Tibial artery (tissue), 4 donors: ENCODE results near the gene MCEMP1.

ENCODE experiments used
- DNase-seq, 2 donors: peaks; one replicate each; pipeline ENCODE4 v3.0.0-alpha.2; 2019
- H3K27ac ChIP-seq, 2 donors: fragments of 200-600 bp; sonication (generic) in 1 of 2; 1 replicate in 1 of 2; 2 replicates in 1 of 2; pipeline ENCODE4 v1.5.1; 2018 to 2019; ENCODE audit warnings: mild to moderate bottlenecking in 1 of 2
- H3K27me3 ChIP-seq, 2 donors: fragments of 200-600 bp; sonication (generic) in 1 of 2; one replicate each; pipeline versions ENCODE4 v1.5.1 to v1.6.0; 2016 to 2019
- H3K36me3 ChIP-seq, 3 donors: fragments of 200-600 bp; sonication (generic) in 2 of 3; one replicate each; pipeline ENCODE4 v1.5.1; 2016 to 2019; ENCODE audit warnings: mild to moderate bottlenecking in 2 of 3
- H3K4me1 ChIP-seq, 4 donors: fragments of 200-600 bp; sonication (generic) in 2 of 4; 1 replicate in 3 of 4; 2 replicates in 1 of 4; pipeline ENCODE4 v1.5.1; 2016 to 2019
- H3K4me3 ChIP-seq, 2 donors: fragments of 200-600 bp; sonication (generic) in 1 of 2; 1 replicate in 1 of 2; 2 replicates in 1 of 2; pipeline ENCODE4 v1.5.1; 2018 to 2019; ENCODE audit warnings: mild to moderate bottlenecking in 2 of 2
- H3K9me3 ChIP-seq, 3 donors: fragments of 200-600 bp; sonication (generic) in 1 of 3; one replicate each; pipeline ENCODE4 v1.5.1; 2016 to 2019
- CTCF ChIP-seq, 2 experiments: fragments of 200-600 bp in 1 of 2; fragments of 450-650 bp in 1 of 2; IDR thresholded peaks; one replicate each; pipeline ENCODE4 v1.5.1; 2017 to 2019; ENCODE audit warnings: antibody characterized with exemption in 2 of 2, mild to moderate bottlenecking in 1 of 2, moderate library complexity in 1 of 2
- intact Hi-C: fragments of 100-400 bp; cut with DNase I; formaldehyde crosslinking; loops from one replicate; pipeline ENCODE4 v1.15.0; 2023; ENCODE audit warnings: low total_unique reads

The MCEMP1 gene

GRCh38 chr19:7705387-7706187, 28.7 kb downstream of the MCEMP1 start:
- H3K27me3 ChIP-seq, result peaks cover 0 to 53% of the 10 kb centered on the region in 2 donors
- H3K4me3 ChIP-seq, result no peak overlapping the region
- no peak for TF ChIP-seq CTCF (IDR thresholded peaks at IDR 0.05)
- DNase-seq, result peak; percentile 45 to 69
- no peaks in the 10 kb centered on the region for H3K36me3 ChIP-seq
- H3K9me3 ChIP-seq, result no peaks in the 10 kb centered on the region
- H3K4me1 ChIP-seq, result no peaks in the 10 kb centered on the region
- intact Hi-C loops, result no loop called here
- no peak overlapping the region for H3K27ac ChIP-seq

DNA sequence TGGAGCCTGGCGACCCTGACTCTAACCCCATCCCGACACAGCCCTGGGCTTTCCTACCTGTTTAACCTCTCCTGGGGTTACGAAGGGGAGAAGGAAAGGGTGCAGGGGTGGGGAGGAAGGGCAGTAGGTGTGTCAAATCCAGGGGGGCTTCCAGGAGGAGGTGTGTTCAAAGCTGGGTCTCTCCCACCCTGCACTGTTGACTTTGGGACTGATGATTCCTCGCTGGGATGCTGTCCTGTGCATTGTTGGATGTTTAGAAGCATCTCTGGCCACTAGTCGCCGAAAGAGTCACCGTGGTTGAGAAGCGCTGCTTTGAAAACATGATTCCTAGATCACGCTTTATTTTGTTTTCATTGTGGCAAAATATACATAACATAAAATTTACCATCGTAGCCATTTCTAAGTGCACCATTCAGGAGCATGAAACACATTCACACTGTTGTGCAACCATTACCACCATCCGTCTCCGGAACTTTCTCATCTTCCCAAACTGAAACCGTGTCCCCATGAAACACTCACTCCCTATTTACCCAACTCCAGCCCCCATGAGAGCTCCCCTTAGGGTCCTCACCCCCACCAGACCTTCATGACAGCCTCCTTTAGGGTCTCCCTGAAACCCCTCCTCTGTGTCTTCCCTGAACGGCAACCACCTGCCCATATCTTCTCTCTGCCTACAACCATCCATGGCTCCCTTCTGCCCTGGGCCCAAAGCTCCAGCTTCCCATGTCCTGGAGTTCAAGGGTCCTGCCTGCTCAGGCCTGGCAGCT, 29.5 kb downstream of the MCEMP1 start:
- intact Hi-C loops, result no loop called here
- no peaks in the 10 kb centered on the region for H3K9me3 ChIP-seq
- H3K27ac ChIP-seq, result no peak overlapping the region
- DNase-seq, result no peak
- H3K36me3 ChIP-seq, result no peaks in the 10 kb centered on the region
- H3K4me3 ChIP-seq, result no peak overlapping the region
- TF ChIP-seq CTCF (IDR thresholded peaks at IDR 0.05), result no peak
- peaks cover 0 to 46% of the 10 kb centered on the region in 2 donors for H3K27me3 ChIP-seq
- H3K4me1 ChIP-seq, result no peaks in the 10 kb centered on the region

GRCh38 chr19:7706955-7707456, 30.1 kb downstream of the MCEMP1 start:
- intact Hi-C loops, result no loop called here
- no peaks in the 10 kb centered on the region for H3K36me3 ChIP-seq
- DNase-seq, result peak in 1 of 2 donors; percentile 29
- no peaks in the 10 kb centered on the region for H3K9me3 ChIP-seq
- no peak overlapping the region for H3K4me3 ChIP-seq
- H3K27ac ChIP-seq, result no peak overlapping the region
- no peaks in the 10 kb centered on the region for H3K4me1 ChIP-seq
- TF ChIP-seq CTCF (IDR thresholded peaks at IDR 0.05), result no peak
- H3K27me3 ChIP-seq, result peaks cover 0 to 42% of the 10 kb centered on the region in 2 donors

GRCh38 chr19:7709932-7710460, 33.1 kb downstream of the MCEMP1 start:
- no peak overlapping the region for H3K4me3 ChIP-seq
- no peak for TF ChIP-seq CTCF (IDR thresholded peaks at IDR 0.05)
- no peaks in the 10 kb centered on the region for H3K9me3 ChIP-seq
- H3K4me1 ChIP-seq, result no peaks in the 10 kb centered on the region
- peaks cover 0 to 19% of the 10 kb centered on the region in 2 donors for H3K27me3 ChIP-seq
- H3K36me3 ChIP-seq, result no peaks in the 10 kb centered on the region
- DNase-seq, result no peak
- intact Hi-C loops, result no loop called here
- no peak overlapping the region for H3K27ac ChIP-seq

GRCh38 chr19:7710616-7711015, 33.7 kb downstream of the MCEMP1 start:
- Histone ChIP-seq H3K27ac (no peak overlapping the region), H3K36me3 (no peaks in the 10 kb centered on the region), H3K27me3 (peaks cover 0 to 16% of the 10 kb centered on the region in 2 donors), H3K4me1 (no peaks in the 10 kb centered on the region), H3K9me3 (no peaks in the 10 kb centered on the region), H3K4me3 (no peak overlapping the region)
- no peak for TF ChIP-seq CTCF (IDR thresholded peaks at IDR 0.05)
- no peak for DNase-seq
- intact Hi-C loops, result no loop called here
